Activated T-cell treated with anti-CD3 and anti-CD28 coated beads, Interleukin-2, amount 50 U/mL, for 1 hour (primary cell): ENCODE results near the gene CD200R1.

Experiments used
- DNase-seq: peaks from one replicate; pipeline ENCODE4 v3.0.0-alpha.2; 2020

CD200R1 gene

GRCh38 chr3:112884678-112885290, 90.1 kb downstream of the CD200R1 start:
- DNase-seq = no peak

- DNase-seq = no peak
Measured at GRCh38 chr3:112881891-112882290, 93.0 kb downstream of the CD200R1 start.

- DNase-seq = no peak
Measured at GRCh38 chr3:112875561-112875960, 99.3 kb downstream of the CD200R1 start.

GRCh38 chr3:112874725-112875124, 100.2 kb downstream of the CD200R1 start:
- no peak for DNase-seq

GRCh38 chr3:112873632-112874031, 101.3 kb downstream of the CD200R1 start:
- DNase-seq = no peak

GRCh38 chr3:112871735-112872134, 103.2 kb downstream of the CD200R1 start:
- no peak for DNase-seq
